HK-2 (cell line): ENCODE data around the gene ARHGAP30.
"Not testable (repeated sequence)": the region's sequence is repeated elsewhere in the genome, so short reads cannot be mapped to it uniquely, and the experiment has no call there.

Source experiments
- DNase-seq: peaks from one replicate; pipeline ENCODE4 v3.0.0-alpha.2; 2018; ENCODE audit not compliant: unreplicated experiment

Gene ARHGAP30

GRCh38 chr1:161070761-161071160 is 1.1 kb upstream of the ARHGAP30 start:
- no peak for DNase-seq

DNA sequence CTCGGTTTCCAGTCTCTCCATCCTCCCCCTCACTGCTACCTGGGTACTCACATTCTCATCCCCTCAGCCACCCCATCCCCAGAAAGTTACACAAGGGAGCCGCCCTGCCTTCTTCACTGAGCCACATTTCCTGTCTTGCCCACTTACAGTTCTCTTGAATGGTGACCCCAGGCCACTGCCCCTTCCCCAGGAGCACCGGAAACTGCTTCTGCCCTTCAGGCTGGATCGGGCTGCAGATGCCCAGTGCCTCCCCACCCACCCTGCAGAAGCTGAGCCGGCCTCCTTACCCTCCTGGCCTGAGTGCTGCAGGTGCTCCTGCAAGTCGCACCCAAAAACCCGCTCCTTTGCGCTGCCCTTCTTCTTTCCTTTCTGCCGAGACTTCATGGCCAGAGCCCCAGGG is 450 bp downstream of the ARHGAP30 start:
- DNase-seq, result no peak

- DNase-seq, result no peak
Measured at GRCh38 chr1:161068306-161069234, 1.1 kb downstream of the ARHGAP30 start.

GRCh38 chr1:161066694-161067093 is 3.0 kb downstream of the ARHGAP30 start:
- no peak for DNase-seq

DNA sequence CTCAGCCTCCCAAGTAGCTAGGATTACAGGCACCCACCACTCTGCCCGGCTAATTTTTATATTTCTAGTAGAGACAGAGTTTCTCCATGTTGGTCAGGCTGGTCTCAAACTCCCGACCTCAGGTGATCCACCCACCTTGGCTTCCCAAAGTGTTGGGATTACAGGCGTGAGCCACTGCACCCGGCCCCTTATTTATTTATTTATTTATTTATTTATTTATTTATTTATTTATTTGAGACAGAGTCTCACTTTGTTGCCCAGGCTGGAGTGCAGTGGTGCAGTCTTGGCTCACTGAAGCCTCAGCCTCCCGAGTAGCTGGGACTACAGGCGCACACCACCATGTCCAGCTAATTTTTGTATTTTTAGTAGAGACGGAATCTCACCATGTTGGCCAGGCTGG is 4.0 kb downstream of the ARHGAP30 start:
- not testable (repeated sequence) for DNase-seq

DNA sequence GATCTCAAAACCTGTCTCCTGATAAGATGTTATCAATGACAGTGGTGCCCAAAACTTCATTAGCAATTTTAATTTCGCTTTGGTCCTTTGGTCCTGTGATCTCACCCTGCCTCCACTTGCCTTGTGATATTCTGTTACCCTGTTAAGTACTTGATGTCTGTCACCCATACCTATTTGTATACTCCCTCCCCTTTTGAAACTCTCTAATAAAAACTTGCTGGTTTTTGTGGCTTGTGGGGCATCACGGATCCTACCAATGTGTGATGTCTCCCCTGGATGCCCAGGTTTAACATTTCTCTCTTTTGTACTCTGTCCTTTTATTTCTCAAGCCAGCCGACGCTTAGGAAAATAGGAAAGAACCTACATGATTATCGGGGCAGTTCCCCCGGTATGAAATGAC is 5.8 kb downstream of the ARHGAP30 start:
- DNase-seq, result not testable (repeated sequence)

DNA sequence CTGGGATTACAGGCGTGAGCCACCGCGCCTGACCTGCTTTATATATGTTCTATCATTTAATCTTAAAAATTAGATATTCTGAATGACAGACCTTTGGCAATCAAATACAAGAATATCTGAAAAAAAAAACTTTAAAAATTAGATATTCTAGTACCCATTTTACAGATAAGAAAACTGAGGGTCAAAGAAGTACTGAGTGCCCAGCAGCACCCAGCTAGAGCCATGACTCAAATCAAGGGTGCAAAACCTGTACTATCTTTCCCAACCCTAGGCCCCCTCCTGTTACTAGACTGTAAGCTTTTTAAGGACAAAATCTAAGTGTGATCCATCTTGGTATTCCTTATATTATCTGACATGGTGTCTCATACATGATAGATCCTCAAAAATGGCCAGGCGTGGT is 8.3 kb downstream of the ARHGAP30 start:
- no peak for DNase-seq

- DNase-seq, result no peak
Measured at GRCh38 chr1:161059293-161059692, 10.4 kb downstream of the ARHGAP30 start.

- DNase-seq, result no peak
Measured at GRCh38 chr1:161054805-161055204, 14.9 kb downstream of the ARHGAP30 start.

DNA sequence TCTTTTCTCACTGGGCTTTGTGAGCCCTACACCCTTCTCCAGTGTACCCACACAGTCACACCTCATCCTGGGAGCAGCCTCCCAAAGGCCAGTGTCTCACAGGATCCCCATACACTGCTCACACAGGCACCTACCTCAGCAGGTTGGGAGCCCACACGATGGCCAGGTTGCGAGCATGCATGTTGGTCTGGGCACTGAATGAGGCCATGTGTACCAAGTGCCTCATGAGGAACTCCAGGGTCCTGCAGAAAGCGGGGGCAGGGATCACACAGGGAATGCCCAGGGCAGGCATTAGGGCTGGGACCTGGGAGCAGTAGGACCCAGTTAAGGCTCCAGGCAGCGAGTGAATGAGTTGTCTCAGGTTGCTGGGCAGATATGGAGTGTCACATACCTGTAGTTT is 15.5 kb downstream of the ARHGAP30 start:
- DNase-seq, result no peak

GRCh38 chr1:161052899-161053298 is 16.8 kb downstream of the ARHGAP30 start:
- DNase-seq, result no peak

DNA sequence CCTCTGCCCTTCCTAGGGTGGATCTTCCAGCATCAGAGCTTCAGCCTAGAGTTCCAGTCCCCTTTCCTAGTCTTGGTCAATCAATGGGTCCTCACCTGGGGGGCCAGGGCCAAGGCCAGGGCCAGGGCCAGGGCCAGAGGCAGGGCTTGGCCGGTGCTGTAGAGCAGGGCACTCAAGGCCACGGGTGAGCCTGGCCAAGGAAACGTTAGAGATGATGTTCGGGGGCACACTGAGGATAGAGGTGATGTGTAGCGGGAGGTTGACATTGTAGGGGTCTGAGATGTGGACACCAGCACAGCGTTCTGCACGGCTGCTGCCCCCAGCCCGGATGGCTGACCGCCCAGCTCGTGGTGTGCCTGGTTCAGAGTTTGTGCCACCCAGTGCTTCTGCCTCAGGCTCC is 18.5 kb downstream of the ARHGAP30 start:
- no peak for DNase-seq

DNA sequence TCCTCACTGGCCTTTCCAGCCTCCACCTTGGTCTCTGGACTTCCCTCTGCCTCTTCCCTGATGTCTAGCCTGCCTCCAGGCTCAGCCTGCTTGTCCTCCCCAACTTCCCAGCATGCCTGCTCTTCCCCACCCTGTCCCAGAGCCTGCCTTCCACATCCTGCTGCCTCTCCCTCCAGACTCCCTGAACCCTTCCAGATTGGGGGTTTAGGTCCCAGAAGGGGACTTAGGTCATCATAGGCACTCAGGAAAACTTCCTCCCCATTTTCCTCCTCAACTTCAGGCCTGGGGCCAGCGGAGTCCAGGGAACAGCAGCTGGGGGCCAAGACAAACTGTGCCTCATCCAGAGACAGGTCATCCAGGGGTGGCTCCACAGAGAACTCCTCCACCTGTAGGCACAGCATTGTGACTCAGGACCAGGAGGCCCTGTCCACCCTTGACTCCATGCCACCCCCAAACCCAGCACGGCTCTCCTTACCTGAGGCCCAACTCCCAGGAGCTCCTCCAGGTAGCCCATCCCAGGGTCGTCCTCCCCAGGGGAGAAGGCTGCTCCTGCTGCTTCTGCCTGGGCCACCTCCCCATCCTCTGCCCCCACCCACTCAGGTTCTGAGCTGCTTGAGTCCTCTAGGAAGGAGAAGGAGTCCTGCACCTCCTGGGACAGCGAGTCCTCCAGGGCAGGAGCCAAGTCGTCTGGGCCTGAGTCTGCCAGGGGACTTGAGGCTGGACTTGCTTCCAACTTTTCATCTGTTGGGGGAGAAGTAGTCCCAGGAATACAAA is 20.6 kb downstream of the ARHGAP30 start:
- DNase-seq, result no peak

DNA sequence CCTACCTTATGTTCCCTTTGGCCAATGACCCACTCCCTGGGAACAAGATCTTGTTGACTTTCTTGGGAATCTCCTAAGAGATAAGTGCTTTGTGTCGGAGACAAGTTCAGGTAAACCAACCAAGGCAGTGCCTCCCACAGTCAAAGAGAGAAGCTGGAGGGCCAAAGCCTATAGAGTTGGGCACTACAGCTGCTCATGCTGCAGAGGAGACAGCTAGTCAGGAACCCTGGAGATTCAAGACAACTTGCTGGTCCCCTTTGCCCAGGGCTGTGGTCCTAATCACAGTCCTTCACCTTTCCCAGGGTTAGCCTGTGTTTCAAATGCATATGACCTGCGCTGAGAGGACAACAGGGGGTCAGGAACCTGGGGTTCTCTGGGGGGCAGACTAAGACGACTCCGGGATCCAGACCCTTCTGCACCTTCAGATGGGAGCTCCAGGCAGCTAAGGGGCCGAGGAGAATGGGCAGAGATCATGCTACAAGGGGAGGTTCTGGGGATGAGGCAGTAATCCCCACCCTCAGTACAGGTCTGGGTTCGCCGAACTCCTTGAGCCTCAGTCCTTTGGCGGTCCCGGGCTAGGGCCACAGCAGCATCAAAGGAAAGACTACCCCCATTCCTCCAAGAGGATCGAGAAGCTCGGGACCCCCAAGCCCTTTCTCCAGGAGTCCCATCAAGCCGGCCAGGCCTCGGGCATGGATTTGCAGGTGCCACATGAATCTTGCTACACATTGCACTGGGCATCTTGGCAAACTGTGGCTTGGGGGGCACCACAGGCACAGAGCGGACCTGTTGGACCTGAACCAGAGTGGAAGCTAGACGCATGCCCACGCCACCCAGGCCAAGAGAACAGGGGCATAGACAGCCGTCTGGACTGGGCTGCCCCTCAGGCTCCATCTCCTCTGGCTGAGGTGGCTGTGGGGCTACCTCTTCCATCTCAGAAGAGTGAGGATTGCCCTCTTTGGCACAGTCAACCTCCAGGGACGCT is 22.0 kb downstream of the ARHGAP30 start:
- no peak for DNase-seq

DNA sequence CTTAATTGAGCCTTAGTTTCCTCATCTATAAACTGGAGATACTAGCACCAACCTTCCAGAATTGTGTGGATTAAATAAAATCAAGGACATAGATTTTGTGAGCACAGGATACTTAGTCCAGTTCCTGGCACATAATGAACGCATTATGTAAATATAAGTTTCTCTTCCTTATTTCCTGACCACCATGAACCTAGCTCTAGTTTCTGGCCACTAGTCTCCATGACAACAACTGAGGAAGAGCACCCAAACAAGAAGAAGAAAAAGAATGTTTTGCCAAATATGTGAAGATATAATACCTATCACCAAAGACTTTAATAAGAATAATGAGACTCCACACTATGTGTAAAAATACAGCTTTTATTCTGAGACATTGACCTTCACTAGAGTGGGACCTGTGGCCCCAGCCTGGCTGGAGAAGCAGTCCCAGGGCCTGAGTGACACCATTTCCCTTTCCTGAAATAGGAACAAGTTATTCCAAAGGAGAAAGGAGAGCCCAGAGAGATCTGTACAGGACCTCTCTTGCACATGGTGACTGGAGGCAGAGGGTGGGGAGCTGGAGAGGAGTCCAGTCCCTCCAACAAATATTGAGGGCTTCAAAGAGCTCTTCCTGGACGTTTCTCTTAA is 23.0 kb downstream of the ARHGAP30 start:
- DNase-seq, result no peak

- peak; percentile 91 for DNase-seq
Measured at GRCh38 chr1:161045736-161046604, 23.7 kb downstream of the ARHGAP30 start, which contains the start of gene USF1. TSS of gene USF1 (minus strand) at chr1:161045977. CDS start at chr1:161043275, 2,702 bp downstream.

GRCh38 chr1:161044908-161045735 is 24.6 kb downstream of the ARHGAP30 start:
- peak; percentile 65 for DNase-seq

- DNase-seq, result no peak
Measured at GRCh38 chr1:161044535-161044907, 25.2 kb downstream of the ARHGAP30 start.

DNA sequence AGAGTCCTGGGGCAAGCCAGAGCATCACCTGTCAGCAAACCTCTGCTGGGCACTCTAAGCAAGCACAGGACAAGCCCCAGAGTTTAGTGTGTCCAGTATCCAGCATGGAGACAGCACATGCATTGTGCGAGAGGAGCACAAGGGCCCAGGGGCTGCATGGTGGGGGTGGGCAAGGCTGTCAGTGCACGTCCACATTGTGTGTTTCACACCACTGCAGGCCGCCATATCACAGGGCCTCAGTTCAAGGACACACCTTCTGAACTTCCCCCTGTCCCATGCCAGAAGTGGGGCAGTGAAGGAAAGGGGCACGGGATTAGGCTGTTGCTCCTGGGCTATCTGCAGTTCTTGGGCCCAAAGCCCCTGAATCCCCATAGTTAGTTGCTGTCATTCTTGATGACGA is 30.1 kb downstream of the ARHGAP30 start:
- no peak for DNase-seq
